GM21528 (cell line): Measurements from ENCODE around the gene NAV2.

Experiments
- ATAC-seq: cut with Tn5 transposase; IDR thresholded peaks from one replicate; pipeline ENCODE4 v1.9.1; 2021; ENCODE audit warnings: mild to moderate bottlenecking, moderate library complexity; ENCODE audit not compliant: unreplicated experiment, low FRiP score

The NAV2 gene

DNA sequence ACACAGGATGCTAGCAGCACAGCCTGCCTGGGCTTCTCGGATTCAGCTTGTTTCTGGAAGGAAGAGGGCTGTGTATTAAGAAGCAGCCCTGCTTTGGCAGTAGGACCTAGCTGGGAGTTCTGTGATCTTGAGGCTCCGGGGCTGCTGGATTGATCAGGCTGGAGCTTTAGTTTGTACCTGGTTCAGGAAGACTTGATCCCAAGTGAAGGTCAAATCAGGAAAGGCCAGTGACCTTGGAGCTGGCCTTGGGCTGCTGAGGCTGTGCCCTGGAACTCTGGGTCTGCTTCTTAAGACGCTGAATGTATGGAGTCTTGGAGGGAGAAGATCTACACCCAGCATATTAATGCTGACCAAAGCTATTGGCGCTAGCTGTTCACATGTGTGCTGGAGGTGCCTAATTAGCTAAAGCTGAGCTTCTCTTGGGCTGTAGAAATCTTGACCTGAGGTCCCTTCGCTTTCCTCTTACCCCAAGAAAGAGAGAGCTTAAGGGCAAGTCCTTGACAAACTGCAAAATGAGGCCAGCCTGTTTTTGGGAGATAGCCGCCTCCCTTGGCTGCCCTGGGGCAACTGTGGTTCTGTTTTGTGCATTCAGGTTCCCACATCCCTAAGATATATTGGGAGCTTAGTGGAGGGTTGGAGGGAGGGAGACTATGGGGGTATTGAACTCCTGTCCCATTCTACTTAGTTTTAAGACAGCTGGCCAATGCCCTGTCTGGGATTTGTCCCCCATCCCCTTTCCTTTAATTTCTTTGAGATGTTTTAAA, 311.7 kb downstream of the NAV2 start:
- no peak for ATAC-seq

DNA sequence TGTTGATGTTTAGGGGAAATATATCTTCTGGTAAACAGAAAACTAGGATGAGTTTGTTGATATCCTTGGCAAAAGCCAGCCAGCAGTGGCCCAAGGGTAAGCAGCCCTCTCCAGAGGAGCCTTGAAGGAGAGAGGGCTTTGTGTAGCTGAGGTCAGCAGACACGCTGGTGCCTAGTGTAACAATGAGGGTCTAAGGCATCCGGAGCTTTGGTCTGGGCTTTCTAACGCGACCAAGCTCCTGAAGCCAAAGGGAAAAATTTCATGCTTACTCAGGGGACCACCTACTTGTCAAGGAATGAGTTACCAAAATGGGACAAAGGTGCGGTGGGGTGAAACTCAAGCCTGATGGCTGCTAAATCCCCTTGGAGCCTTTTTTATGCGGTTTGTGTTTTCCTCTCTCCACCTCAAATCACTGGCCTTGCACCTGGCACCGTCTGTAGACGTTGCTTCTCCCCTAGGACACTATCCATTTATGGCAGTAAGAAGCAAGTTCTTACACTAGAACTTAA, 312.7 kb downstream of the NAV2 start:
- no peak for ATAC-seq

DNA sequence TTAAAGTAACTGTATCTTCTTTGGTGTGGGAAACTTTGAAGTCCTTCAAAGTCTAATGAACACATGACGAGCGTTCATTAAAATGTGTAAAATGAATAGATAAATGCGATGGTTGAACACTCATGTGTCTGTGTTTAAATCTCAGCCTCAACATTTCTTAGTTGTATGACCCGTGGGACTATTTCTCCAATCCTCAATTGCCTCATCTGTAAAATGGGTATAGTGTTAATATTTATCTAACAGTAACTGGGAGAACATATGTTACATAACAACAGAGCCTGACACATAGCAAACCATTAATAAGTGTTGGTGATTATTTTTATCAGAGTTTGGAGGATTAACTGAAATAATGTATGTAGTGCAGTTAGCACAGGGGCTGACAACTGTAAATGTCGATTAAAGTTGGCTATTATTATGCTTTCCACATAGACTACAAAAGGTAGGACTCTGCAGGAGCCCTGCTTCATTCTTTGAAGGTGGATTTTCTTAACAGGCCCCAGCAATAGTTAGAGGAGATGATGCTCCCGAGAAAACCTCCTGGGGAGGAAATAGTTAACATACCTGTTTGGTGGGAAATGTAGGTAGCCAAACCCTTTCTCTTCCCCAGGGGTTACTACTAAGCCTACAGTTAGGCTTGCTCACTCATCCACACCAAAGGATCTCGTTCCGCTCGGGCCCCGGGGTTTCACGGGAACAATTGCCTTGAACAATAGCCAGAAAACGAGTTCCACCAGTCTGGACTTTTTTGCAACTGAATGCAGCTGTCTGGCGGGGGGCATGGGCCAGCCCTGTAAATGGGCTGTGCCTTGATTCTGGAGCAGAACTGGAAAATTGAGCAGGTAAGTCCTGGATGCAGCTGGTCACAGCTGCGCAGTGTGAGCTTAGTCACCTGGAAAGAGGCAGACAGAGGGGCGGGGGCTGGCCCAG, 314.3 kb downstream of the NAV2 start:
- no peak for ATAC-seq

DNA sequence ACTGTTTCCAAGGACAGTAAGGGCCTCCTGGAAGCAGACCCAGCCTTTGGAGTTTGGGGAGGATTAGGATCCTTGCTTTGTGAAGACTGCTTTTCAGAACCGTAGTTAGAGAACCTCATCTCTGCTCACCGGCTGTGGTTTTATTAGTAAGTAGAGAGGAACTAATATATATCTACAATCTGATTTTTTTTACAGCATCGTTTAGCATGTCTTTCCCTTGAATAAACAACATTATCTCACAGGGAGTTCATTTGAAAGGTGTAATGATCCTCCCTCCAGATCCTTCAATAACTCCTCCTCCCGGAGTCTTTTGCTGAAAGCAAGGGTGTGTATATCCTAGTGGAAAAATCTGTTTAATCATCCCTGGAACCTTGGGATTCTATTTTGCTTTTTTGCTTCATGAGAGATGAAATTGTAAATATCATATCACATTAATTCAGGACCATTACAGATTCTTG, 314.9 kb downstream of the NAV2 start:
- ATAC-seq, result no peak

DNA sequence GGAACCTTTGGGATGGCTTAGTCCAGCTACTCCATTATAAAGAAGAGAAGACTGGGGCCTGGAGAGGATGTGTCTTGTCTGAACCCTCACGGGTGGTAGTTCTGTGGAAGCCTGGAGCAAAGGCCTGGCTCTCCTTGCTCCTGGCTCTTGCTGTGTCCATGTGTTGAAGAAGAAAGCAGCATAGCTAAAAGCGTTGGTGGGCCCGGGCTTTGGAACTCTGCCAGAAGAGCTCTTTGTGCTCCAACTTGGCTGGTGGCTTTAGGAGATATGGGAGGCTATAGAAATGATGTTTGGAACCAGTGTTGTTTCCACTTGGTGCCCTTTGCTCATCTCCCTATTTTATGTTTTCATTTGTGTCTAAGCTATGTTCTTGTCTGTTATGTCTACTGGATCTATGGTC, 316.6 kb downstream of the NAV2 start:
- no peak for ATAC-seq

DNA sequence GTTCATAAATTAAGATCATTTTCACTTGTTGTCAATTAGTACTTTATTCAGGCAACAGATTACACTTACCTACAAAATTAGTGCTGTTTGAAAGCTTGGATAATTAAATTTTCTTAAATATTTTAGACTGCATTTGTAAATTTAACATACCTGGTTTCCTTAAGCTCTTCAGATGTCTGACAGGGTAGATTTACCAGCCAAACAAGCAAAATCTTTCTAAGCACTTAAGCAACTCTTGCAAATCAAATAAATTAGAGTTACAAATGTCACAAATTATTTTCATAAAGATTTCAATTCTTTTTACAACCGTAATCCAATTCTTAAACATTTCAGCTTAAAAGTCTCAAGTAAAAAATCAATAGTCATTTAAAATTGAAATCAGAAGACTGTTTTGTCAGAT, 317.8 kb downstream of the NAV2 start:
- ATAC-seq, result no peak

DNA sequence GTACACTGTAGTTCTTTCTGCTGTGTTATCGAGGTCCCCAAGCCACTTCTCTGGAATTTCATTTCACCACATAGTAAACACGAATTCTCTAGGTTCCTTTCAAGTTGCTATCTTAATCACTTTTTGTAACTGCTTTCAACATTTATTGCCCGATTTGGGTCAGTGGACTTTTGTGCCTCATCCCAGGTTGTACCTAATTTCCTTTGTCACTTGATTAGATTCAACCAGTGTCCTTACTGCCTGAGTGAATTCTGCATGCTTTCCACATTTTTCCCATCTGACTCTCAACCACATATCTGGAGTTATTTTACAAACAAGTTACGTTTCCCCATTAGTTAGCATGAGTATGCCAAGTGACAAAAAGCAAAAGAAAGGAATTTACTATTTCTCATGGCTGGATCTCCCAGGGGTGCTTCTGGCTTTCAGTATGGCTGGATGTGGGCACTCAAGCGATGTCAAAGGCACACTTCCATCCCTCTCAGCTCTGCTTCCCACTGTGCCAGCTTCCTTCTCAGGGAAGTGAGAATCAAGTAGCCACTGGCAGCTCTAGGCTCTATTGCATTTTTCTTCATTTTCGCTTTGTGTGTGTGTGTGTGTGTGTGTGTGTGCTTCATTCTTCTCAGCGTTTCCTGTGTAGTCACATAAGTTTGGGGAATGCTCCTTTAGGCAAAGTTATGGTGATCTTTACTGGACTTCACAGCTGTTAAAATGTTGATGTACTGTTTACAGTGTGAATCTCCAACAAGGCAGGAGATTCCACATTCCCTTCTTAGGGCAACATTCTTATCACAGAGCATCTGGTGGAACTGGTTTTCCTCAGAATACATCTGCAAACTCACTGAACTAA, 318.7 kb downstream of the NAV2 start:
- no peak for ATAC-seq

DNA sequence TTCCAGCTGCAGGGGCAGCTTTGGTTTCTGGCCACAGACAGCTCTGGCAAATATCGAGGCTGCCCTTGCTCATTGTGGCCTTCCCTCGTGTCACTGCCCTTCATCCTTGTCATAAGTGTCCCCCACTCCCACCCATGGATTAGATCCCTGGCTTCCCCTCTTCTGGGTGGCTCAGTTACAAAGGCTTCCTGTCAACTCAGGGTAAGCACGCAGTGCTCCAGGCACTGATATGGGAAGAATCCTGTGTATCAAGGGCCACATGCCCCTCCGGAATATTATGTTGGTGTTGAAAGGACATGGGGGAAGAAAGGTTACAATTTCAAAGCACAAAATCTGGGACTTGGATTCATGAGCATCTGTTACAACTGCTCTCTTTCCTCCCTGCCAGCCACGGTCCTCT, 319.5 kb downstream of the NAV2 start:
- no peak for ATAC-seq

DNA sequence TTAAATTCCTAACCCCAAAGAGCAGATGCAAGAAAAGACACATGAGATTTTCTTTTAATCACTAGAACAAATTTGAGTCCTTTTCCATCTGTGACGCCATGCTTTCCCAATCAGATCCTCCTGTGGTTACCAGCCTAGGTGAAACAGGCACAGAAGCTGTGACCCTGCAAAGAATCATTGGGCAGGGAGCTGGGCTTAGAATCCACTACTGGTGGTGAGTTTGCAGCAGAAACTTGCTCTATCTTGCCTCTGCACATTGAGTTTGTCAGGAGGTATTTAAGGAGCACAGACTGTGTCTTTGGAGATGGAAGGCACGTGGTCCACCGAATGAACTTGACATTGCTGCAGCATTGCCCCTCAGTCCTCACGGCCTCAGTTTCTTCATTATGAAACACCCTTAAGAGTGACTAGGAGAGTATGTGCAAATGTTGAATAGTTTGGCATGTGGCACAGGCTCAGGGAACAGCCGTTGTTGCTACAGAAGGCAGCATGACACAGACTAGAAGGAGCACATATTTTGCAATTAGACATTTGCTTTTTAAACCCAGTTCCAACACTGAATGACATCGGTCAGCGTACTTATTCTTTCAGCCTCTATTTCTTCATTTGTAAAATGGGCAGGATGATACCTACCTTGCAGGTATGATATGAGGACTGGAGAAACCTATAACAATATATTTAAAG, 320.1 kb downstream of the NAV2 start:
- no peak for ATAC-seq

DNA sequence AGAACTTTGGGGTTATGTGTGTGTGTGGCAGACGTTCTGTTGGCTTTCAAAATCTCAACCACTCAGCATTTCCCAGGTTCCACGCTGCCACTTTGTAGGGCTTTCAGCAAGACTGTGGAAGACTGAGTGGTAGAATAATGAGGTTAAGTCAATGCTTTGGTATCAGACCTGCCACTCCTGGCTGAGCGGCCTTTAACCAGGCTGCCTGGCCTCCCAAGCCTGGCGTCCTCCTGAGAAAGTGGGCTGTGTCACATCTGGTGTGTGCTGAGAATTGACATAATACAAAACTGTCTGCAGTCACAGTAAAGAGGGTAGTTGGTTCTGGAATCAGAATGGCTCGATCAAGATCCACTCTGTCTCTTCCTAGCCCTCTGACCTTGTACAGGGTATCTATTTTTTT, 321.2 kb downstream of the NAV2 start:
- ATAC-seq, result no peak

DNA sequence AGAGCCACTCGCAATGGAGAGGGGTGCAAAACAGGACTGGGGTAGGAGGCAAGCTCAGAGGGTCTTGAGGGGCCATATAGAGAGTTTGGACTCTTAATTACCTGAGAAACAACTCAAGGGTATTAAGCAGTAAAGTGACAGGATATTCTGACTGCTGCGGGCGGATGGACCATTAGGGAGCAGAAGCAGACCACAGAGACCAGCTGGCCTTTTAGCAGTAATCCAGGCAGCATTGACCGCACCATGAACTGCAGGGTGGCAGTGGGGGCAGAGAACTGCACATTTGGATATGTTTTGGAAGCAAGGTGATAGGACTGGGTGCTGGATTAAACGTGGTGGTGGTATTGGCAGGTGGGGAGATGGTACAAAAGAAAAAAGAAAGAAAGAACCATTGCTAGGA, 322.3 kb downstream of the NAV2 start:
- no peak for ATAC-seq

DNA sequence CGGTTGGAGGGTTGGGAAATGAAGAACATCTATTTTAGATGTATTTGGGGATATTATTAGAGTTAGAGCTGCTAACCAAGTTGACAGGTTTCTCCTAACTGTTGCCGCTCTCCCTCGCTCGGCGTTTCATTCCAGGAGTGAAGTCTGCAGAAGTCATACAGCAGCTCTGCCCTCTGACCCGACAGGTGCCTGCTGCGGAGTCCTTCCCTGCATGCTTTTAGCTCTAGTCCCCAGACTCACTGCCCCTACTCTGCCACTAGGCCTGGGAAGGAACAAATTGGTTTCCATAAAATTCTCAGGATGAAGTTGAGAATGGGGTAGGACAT, 322.7 kb downstream of the NAV2 start:
- no peak for ATAC-seq

DNA sequence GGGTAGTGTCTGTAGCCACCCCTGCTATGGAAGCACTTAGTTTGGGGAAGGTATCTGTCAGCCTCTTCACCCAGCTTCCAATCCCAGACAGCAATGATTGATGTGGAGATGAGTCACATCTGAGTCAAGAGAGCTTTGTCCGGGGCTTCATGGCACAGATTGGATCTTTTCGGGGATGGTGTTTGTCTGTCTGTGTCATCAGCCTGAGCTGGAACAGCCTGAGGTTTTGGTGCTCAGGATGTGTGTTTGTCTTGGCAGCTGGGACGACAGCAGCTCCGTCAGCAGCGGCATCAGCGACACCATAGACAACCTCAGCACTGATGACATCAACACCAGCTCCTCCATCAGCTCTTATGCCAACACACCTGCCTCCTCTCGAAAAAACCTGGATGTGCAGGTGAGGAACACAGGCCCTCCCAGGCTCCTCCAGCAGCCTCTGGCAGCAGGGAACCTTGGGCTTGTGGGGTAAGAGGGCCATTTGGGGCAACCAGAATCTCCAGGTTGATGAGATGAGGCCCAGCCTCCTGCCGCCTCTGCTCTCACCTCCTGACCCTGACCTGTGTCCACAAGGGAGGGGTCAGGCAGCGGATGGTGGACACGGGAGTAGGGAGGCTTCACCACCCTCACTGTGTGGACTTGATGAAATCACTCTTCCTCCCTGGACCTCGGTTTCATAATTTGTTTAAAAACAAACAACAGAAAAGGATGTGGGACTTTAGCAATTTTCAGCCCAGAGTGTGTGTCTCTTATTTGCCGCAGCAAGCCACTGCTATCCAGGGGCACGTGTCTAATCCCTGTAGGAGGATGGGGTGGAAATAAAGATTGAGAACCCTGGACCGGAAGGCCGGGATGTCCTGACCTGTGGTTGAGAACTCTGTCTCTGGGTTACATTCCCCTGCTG, 323.3 kb downstream of the NAV2 start:
- no peak for ATAC-seq

DNA sequence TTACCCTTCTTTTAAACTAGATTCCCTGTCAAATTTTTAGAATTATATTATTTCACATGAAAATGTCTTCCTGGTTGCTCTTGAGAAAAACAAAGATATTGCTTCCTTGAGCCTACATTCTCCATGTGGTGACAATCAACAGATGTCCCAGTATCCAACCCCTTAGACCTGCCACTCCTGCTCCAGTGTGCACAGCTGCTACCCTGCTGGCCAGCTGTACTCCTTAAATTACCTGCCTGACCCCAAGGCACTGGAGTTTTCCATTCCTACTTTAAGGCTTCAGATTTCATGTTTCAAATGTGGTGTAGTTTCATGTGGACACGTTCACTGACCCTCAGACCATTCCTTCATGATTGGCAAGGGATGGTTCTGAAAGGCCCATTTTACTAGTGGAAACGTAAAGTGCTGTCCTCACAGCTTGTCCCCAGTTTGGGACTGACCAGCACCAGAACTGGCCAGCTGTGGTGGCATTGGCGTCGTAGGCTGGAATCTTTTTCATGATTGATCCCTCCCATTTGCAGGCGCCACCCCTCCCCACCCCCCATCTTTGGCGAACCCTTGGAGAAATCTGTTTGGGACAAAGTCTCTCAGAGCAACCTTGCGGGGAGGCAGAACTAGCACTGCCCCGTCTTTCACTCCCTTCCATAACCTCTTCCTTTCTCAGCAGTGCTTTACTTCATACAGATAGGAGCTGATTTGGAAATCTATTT, 324.1 kb downstream of the NAV2 start:
- no peak for ATAC-seq

DNA sequence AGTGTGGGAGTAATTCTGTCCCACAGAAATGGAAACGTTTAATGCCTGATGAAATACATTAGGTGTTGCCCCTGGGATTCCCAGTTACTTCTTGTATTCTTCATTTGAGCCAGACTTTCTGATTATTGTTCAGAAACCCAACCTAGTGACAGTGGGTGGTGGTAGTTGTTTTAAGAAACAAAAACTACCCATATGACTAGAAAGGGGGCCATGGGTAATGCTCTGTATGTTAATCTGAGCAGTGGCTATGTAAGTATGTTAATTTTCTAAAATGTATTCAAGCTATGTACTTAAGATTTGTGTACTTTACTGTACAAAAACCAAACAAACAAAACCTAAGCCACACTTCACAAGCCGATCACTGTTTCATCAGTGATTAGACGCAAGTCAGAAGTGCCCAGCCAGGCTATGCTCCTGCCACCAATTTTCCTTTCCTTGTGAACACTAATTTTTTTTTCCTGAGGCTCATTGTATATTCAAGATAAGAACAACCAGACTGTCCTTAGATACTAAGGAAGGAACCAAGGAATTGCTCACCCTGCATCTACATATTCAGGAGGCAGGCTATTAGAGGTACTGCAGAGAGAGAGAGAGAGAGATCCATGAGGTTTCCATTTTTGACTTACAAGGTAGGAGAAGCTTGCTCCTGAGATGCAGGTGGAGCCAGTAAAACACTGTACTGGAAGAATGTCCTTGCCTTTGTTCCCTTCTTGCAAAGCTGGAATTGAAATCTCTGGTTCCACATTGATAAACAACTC, 324.9 kb downstream of the NAV2 start:
- no peak for ATAC-seq

DNA sequence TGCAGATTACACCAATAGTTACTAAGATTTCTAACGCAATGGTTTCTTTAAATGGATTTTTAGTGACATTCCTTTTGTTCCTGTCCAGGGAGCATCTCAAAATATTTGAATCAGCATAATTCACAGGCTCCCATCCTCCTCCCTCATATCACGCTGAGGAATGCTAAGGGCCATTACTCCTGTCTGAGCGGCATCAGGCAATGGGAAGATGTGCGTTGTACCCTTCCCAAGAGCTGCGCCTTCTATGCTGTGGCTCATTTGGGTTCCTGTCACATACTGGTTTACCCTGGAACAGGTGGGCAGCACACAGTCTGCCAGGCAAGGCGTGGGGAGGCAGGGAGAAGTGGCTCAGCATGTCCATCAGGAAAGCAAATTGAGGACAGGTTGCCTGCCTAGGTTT, 325.8 kb downstream of the NAV2 start:
- no peak for ATAC-seq

DNA sequence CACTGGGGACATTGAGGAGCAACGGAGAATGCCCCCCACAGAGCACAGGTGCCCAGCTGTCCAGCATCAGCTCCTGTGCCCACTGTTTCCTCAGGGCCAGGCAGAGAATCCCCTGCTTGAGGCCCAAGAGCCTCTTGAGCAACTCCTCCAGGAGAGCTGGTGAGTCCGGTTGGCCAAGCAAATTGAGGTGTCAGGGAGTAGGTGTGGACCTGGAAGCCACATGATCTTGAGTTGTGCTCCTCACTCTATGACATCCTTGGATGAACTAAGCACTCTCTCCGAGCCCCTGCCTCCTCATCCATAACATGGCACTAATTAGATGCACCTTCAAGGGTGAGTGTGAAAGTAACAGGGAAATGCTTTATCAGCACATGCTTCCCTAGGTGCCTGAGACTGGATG, 326.3 kb downstream of the NAV2 start:
- no peak for ATAC-seq

DNA sequence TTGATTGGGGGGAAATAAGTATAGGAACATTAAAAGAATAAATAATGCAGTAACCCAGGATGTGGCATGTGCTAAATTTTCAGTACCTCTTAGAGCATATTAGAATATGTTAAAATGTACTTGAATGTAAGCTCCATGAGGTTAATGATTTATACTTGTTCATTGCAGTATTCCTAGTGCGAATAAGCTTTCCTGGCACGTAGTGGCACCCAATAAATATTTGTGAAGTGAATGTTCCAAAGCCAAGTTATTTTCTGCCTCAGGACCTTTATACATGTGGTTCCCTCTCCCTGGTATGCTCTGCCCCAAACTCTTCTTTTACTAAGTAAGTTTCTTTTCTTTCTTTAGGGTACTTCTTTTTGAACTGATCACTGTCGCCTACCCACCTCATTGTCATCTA, 328.9 kb downstream of the NAV2 start:
- ATAC-seq, result no peak
